Activated CD8-positive, alpha-beta memory T cell treated with anti-CD3 and anti-CD28 coated beads, Interleukin-2, amount 10 ng/mL, durations not matched to agents 7 days and 5 days (primary cell): ENCODE measurements around the gene TMBIM1. TPM values are rescaled to one million over a fixed set of nuclear protein-coding genes. Genes with fewer than 3 reads are reported as not detected.

Experiments
- microRNA-seq: library from miRNA; unstranded; fragments of <30 nt; microRNA quantifications from one replicate; pipeline ENCODE4 v1.2.0, GENCODE V29; 2022
- total RNA-seq, 2 experiments: library from RNA; stranded (reverse); gene quantifications; one replicate each; pipeline ENCODE4 v1.2.3, GENCODE V29; 2021

TMBIM1 gene
- total RNA-seq, 2 experiments from 2014 or later: 51.5 to 72.4 TPM

Small RNA genes within 50 kb of the gene (microRNA-seq; reads per million reads assigned to microRNA genes)
- gene MIR6513: 3.8 reads per million
- gene MIR6810: not detected

Other genes starting within 250 kb of the TMBIM1 start
- gene RUFY4, start 223.2 kb downstream of the TMBIM1 start, total RNA-seq: 1 to 10 TPM; 1.4 to 5.1 TPM
- gene CXCR2, start 166.5 kb downstream of the TMBIM1 start, total RNA-seq: under 1 TPM; 0.15 to 0.30 TPM
- 1 to 10 TPM in 1 of 2 experiments, under 1 TPM in 1; 0.54 to 1.4 TPM for gene CXCR1, start 125.5 kb downstream of the TMBIM1 start, total RNA-seq
- 100 to 1,000 TPM; 742 to 839 TPM for gene ARPC2, start 75.3 kb downstream of the TMBIM1 start, total RNA-seq
- under 1 TPM; 0.73 to 0.82 TPM for gene GPBAR1, start 31.5 kb downstream of the TMBIM1 start, total RNA-seq
- gene AAMP, start 22.4 kb downstream of the TMBIM1 start, total RNA-seq: 10 to 100 TPM; 49.5 to 61.4 TPM
- gene PNKD, start 22.0 kb downstream of the TMBIM1 start, total RNA-seq: 10 to 100 TPM; 37.6 to 40.7 TPM
- not detected for gene CATIP, start 64.4 kb upstream of the TMBIM1 start, total RNA-seq
- under 1 TPM; 0.18 to 0.35 TPM for gene SLC11A1, start 89.8 kb upstream of the TMBIM1 start, total RNA-seq
- 100 to 1,000 TPM; 149 to 152 TPM for gene CTDSP1, start 107.4 kb upstream of the TMBIM1 start, total RNA-seq
- gene VIL1, start 126.6 kb upstream of the TMBIM1 start, total RNA-seq: under 1 TPM in 1 of 2 experiments, not detected in 1; 0.73 TPM